22Rv1 (cell line): ENCODE data around the gene DOCK10.

ENCODE experiments used
- ZFX ChIP-seq: fragments of 450-650 bp; IDR thresholded peaks from 2 replicates; pipeline ENCODE4 v1.6.1; 2017; ENCODE audit warnings: antibody characterized with exemption, borderline replicate concordance
- TF ChIP-seq, protein P1 (sequence below): fragments of 450-650 bp; IDR thresholded peaks from 2 replicates; pipeline ENCODE4 v1.5.1; 2017; ENCODE audit warnings: mild to moderate bottlenecking

DNA sequence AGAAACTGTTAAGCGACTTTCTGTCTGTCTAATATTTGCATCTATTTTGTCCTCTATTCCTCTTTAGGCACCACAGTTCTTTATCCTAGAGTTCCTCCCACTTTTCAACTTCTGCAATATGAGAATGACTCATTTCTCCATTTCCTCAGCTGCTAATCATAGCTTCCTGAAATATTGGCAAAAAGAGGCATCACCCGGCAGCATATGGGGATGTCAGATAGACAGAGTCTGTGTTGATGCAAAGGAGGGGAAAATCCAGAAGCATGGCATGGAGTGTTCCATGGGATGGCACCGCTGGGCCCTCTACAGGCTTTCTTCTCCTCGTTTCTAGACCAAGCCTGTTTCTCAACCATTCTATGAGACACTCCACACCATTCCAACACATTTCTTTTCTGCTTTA is 93.4 kb downstream of the DOCK10 start:
- TF ChIP-seq, protein P1, sequence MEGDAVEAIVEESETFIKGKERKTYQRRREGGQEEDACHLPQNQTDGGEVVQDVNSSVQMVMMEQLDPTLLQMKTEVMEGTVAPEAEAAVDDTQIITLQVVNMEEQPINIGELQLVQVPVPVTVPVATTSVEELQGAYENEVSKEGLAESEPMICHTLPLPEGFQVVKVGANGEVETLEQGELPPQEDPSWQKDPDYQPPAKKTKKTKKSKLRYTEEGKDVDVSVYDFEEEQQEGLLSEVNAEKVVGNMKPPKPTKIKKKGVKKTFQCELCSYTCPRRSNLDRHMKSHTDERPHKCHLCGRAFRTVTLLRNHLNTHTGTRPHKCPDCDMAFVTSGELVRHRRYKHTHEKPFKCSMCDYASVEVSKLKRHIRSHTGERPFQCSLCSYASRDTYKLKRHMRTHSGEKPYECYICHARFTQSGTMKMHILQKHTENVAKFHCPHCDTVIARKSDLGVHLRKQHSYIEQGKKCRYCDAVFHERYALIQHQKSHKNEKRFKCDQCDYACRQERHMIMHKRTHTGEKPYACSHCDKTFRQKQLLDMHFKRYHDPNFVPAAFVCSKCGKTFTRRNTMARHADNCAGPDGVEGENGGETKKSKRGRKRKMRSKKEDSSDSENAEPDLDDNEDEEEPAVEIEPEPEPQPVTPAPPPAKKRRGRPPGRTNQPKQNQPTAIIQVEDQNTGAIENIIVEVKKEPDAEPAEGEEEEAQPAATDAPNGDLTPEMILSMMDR = no peak
- TF ChIP-seq ZFX = no peak
